ENCODE measurements around the gene VEGFB. TPM values are rescaled to one million over a fixed set of nuclear protein-coding genes. Genes with fewer than 3 reads are reported as not detected.

Gene VEGFB
- total and polyA plus RNA-seq, 2 of the 8 experiments (the other 6 are each of a cell fraction or from before 2014, with no cell fraction given): 9.3 to 49.6 TPM

GRCh38 chr11:64202992-64203391, 31.4 kb upstream of the VEGFB start:
- no peaks in the 10 kb centered on the region for H3K79me2 ChIP-seq (ENCODE audit: control insufficient read depth in 1 of 2, insufficient read depth in 2 of 2, low read length in 2 of 2)
- H3K56ac ChIP-seq (replicated peaks; ENCODE audit: insufficient read length, low read depth, low read length): no peak overlapping the region
- CTCF ChIA-PET (ENCODE audit: partially characterized antibody): interaction anchor here (0.6 to 7.4 kb wide), 9 partner anchors 10 to 152 kb away, joined by 3 to 68 read pairs (median 16); partner anchors contain the start of genes ESRRA, NUDT22, PLCB3 and TRMT112
- H3K23ac ChIP-seq (ENCODE audit: insufficient read length): no peak overlapping the region
- WGBS, 2 experiments (ENCODE audit: extremely low coverage in 1 of 2, insufficient coverage in 1 of 2, insufficient read length in 1 of 2, insufficient replicate concordance in 2 of 2, low coverage in 1 of 2, low lambda C conversion rate in 2 of 2, missing lambda C conversion rate in 1 of 2): 96% methylated on average over 9 of the region's 9 CpGs; no CpG with 5 or more reads in 1 of the 2 experiments
- no peak overlapping the region for H3K4ac ChIP-seq (replicated peaks; ENCODE audit: insufficient read length, low read depth, low read length)
- no peaks in the 10 kb centered on the region for H3K79me1 ChIP-seq (ENCODE audit: low read depth, low read length)
- POLR2A ChIA-PET (ENCODE audit: partially characterized antibody): interaction anchor here (1.1 to 18.4 kb wide), 4 partner anchors 14 to 42 kb away, joined by 3 to 253 read pairs (median 112); partner anchors contain the start of genes NUDT22, PPP1R14B, STIP1 and TRPT1
- H3K4me1 ChIP-seq (replicated peaks in 1 of 4; ENCODE audit: control insufficient read depth in 3 of 4, insufficient read depth in 4 of 4, low read length in 3 of 4): peaks cover 0 to 5% (median 0%) of the 10 kb centered on the region in 4 experiments; a peak in 3 of 7 replicates
- no peak overlapping the region for H2BK12ac ChIP-seq (ENCODE audit: low read depth, low read length)
- no peak overlapping the region for H2AFZ ChIP-seq (ENCODE audit: low read length)
- no peak overlapping the region for H2BK15ac ChIP-seq (ENCODE audit: low read length)
- DNase-seq (ENCODE audit: low read depth in 1 of 2, low spot score in 2 of 2) (no peak), FAIRE-seq (no peak)
- peaks cover 5 to 20% of the 10 kb centered on the region in 2 experiments for H4K20me1 ChIP-seq (replicated peaks in 1 of 2; ENCODE audit: control insufficient read depth in 1 of 2, insufficient read depth in 2 of 2, low read length in 2 of 2)
- no peak overlapping the region for H4K91ac ChIP-seq (replicated peaks; ENCODE audit: insufficient read length, low read length)
- no peak overlapping the region for H2BK5ac ChIP-seq (ENCODE audit: low read depth, low read length)
- H2BK120ac ChIP-seq (replicated peaks; ENCODE audit: low read depth, low read length): no peak overlapping the region
- H4K5ac ChIP-seq (ENCODE audit: insufficient read length, low read depth, low read length): no peak overlapping the region
- no peak overlapping the region for H3K18ac ChIP-seq (ENCODE audit: extremely low read depth, low read length)
- no peak overlapping the region for H2AK5ac ChIP-seq (ENCODE audit: low read depth, low read length)
- H3K36me3 ChIP-seq (ENCODE audit: control insufficient read depth in 2 of 4, insufficient read depth in 4 of 4, low read length in 3 of 4): peaks cover 44 to 76% (median 62%) of the 10 kb centered on the region in 4 experiments
- no peaks in the 10 kb centered on the region for H3K9me3 ChIP-seq (ENCODE audit: insufficient read depth in 2 of 2, low read depth in 1 of 2, low read length in 1 of 2)
- H4K8ac ChIP-seq (ENCODE audit: extremely low read depth, insufficient read depth, low read length): no peak overlapping the region
- no peak overlapping the region for H3K4me3 ChIP-seq (ENCODE audit: extremely low read depth in 1 of 4, insufficient read depth in 2 of 4, low read depth in 3 of 4, low read length in 4 of 4)
- no peaks in the 10 kb centered on the region; the same call in 1 of the 2 replicates for H3K23me2 ChIP-seq (ENCODE audit: low read depth, low read length)
- no peaks in the 10 kb centered on the region; a peak in 1 of 7 replicates for H3K27me3 ChIP-seq (replicated peaks in 1 of 4; ENCODE audit: control insufficient read depth in 3 of 4, extremely low read depth in 1 of 4, insufficient read depth in 3 of 4, low read length in 3 of 4)
- no peak overlapping the region for H3K4me2 ChIP-seq (ENCODE audit: insufficient read depth in 1 of 2, low read depth in 2 of 2, low read length in 2 of 2)
- no peak overlapping the region for H3K9ac ChIP-seq (replicated peaks in 1 of 4; ENCODE audit: extremely low read depth in 1 of 4, low read depth in 3 of 4, low read length in 3 of 4)
- no peak overlapping the region for H3K14ac ChIP-seq (ENCODE audit: insufficient read length)
- H2BK20ac ChIP-seq (ENCODE audit: low read length): no peak overlapping the region
- no peak overlapping the region for H3K27ac ChIP-seq (ENCODE audit: low read depth, low read length)
- TF ChIP-seq HDAC6 (IDR thresholded peaks at IDR 0.05; ENCODE audit: low read depth, low read length) (no peak), SIRT6 (IDR thresholded peaks at IDR 0.05; ENCODE audit: low read length) (no peak), ASH2L (IDR thresholded peaks at IDR 0.05; ENCODE audit: low read length) (no peak), SIN3A (conservative IDR thresholded peaks at IDR 0.05 in 1 of 2, IDR thresholded peaks at IDR 0.05 in 1 of 2; ENCODE audit: low read depth in 1 of 2, low read length in 2 of 2) (no peak), YY1 (IDR thresholded peaks at IDR 0.05; ENCODE audit: low read depth, low read length) (no peak), TAF1 (IDR thresholded peaks at IDR 0.05; ENCODE audit: low read depth, low read length) (no peak), POU5F1 (IDR thresholded peaks at IDR 0.05; ENCODE audit: low read depth, low read length) (no peak), HDAC2 (IDR thresholded peaks at IDR 0.05; ENCODE audit: borderline replicate concordance in 1 of 2, low read depth in 2 of 2, low read length in 2 of 2) (no peak), CHD2 (IDR thresholded peaks at IDR 0.05; ENCODE audit: low read length) (no peak), POLR2A (IDR thresholded peaks at IDR 0.05; ENCODE audit: control extremely low read depth in 1 of 2, low read depth in 2 of 2, low read length in 2 of 2) (no peak), CREB1 (IDR thresholded peaks at IDR 0.05) (no peak), SP1 (IDR thresholded peaks at IDR 0.05; ENCODE audit: low read depth, low read length) (no peak), TAF7 (optimal IDR thresholded peaks at IDR 0.05; ENCODE audit: borderline replicate concordance, low read depth, low read length) (no peak)
- TF ChIP-seq, protein P1, sequence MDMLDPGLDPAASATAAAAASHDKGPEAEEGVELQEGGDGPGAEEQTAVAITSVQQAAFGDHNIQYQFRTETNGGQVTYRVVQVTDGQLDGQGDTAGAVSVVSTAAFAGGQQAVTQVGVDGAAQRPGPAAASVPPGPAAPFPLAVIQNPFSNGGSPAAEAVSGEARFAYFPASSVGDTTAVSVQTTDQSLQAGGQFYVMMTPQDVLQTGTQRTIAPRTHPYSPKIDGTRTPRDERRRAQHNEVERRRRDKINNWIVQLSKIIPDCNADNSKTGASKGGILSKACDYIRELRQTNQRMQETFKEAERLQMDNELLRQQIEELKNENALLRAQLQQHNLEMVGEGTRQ (IDR thresholded peaks at IDR 0.05; ENCODE audit: low read length): no peak

Measured in H1 (cell line).